Measurements from ENCODE around the gene CAPG.

Gene CAPG

GRCh38 chr2:85439025-85439472, 28.9 kb upstream of the CAPG start:
- no peak overlapping the region for H3K4me3 ChIP-seq (ENCODE audit: low read depth, low read length)

GRCh38 chr2:85438201-85439024, 28.2 kb upstream of the CAPG start:
- peak overlapping the region; percentile 20 for H3K4me3 ChIP-seq (ENCODE audit: low read depth, low read length)

GRCh38 chr2:85437488-85438200, 27.5 kb upstream of the CAPG start:
- H3K4me3 ChIP-seq (ENCODE audit: low read depth, low read length): peak overlapping the region; percentile 20

- no peak overlapping the region for H3K4me3 ChIP-seq (ENCODE audit: low read depth, low read length)
Measured at GRCh38 chr2:85436836-85437487, 26.8 kb upstream of the CAPG start.

GRCh38 chr2:85435981-85436835, 26.0 kb upstream of the CAPG start:
- H3K4me3 ChIP-seq (ENCODE audit: low read depth, low read length): no peak overlapping the region

GRCh38 chr2:85435220-85435958, 25.2 kb upstream of the CAPG start:
- H3K4me3 ChIP-seq (ENCODE audit: low read depth, low read length): no peak overlapping the region

GRCh38 chr2:85434696-85435095, 24.5 kb upstream of the CAPG start:
- H3K4me3 ChIP-seq (ENCODE audit: low read depth, low read length): no peak overlapping the region

- H3K4me3 ChIP-seq (ENCODE audit: low read depth, low read length): no peak overlapping the region
Measured at GRCh38 chr2:85433511-85434089, 23.4 kb upstream of the CAPG start.

GRCh38 chr2:85431570-85432205, 21.5 kb upstream of the CAPG start:
- H3K4me3 ChIP-seq (ENCODE audit: low read depth, low read length): peak overlapping the region; percentile 33

GRCh38 chr2:85430752-85431569, 20.8 kb upstream of the CAPG start:
- peak overlapping the region; percentile 33 for H3K4me3 ChIP-seq (ENCODE audit: low read depth, low read length)

- no peak overlapping the region for H3K4me3 ChIP-seq (ENCODE audit: low read depth, low read length)
Measured at GRCh38 chr2:85429924-85430289, 19.7 kb upstream of the CAPG start.

GRCh38 chr2:85429213-85429923, 19.2 kb upstream of the CAPG start:
- no peak overlapping the region for H3K4me3 ChIP-seq (ENCODE audit: low read depth, low read length)

GRCh38 chr2:85428343-85428881, 18.2 kb upstream of the CAPG start:
- H3K4me3 ChIP-seq (ENCODE audit: low read depth, low read length): no peak overlapping the region

- H3K4me3 ChIP-seq (ENCODE audit: low read depth, low read length): no peak overlapping the region
Measured at GRCh38 chr2:85427300-85427835, 17.2 kb upstream of the CAPG start.

GRCh38 chr2:85425588-85425987, 15.4 kb upstream of the CAPG start:
- H3K4me3 ChIP-seq (ENCODE audit: low read depth, low read length): no peak overlapping the region

GRCh38 chr2:85423525-85423924, 13.4 kb upstream of the CAPG start:
- H3K4me3 ChIP-seq (ENCODE audit: low read depth, low read length): no peak overlapping the region

GRCh38 chr2:85422072-85422457, 11.9 kb upstream of the CAPG start:
- no peak overlapping the region for H3K4me3 ChIP-seq (ENCODE audit: low read depth, low read length)
